HG03066 (cell line): ENCODE data around the gene GRIK4.
A peak's percentile ranks its signal among the peaks of the same experiment; 100 is the strongest.
"Not testable (repeated sequence)": the region's sequence is repeated elsewhere in the genome, so short reads cannot be mapped to it uniquely, and the experiment has no call there.

ENCODE experiments used
- ATAC-seq: cut with Tn5 transposase; IDR thresholded peaks from one replicate; pipeline ENCODE4 v1.9.1; 2021; ENCODE audit warnings: low read depth; ENCODE audit not compliant: unreplicated experiment

GRIK4 gene

GRCh38 chr11:121008551-121008950, 497.0 kb downstream of the GRIK4 start:
- no peak for ATAC-seq

DNA sequence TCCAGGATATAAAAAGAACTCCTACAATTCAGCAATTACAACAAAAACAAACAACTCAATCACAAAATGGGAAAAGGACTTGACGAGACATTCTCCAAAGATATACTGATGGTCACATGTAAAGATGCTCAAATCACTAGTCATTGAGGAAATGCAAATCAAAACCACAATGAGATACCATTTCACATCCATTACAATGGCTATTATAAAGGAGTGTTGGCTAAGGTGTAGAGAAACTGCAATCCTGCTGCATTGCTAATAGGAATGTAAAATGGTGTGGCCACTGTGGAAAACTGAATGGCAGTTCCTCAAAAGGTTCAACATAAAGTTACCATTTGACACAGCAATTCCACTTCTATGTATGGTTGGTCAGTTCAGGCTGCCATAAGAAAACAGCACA, 500.5 kb downstream of the GRIK4 start:
- ATAC-seq, result no peak

GRCh38 chr11:121018746-121019145, 507.2 kb downstream of the GRIK4 start:
- no peak for ATAC-seq

DNA sequence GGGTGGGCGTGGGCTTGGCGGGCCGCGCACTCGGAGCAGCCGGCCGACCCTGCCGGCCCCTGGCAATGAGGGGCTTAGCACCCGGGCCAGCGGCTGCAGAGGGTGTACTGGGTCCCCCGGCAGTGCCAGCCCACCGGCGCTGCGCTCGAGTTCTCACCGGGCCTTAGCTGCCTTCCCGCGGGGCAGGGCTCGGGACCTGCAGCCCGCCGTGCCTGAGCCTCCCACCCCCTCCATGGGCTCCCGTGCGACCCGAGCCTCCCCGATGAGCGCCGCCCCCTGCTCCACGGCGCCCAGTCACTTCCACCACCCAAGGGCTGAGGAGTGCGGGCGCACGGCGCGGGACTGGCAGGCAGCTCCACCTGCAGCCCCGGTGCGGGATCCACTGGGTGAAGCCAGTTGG, 510.2 kb downstream of the GRIK4 start:
- not testable (repeated sequence) for ATAC-seq

- peak; percentile 97 for ATAC-seq
Observed at GRCh38 chr11:121023848-121024751, 512.6 kb downstream of the GRIK4 start, which contains the start of gene TBCEL. Gene TBCEL (plus strand): TSS chr11:121024102. CDS start chr11:121045691, 21,589 bp downstream.

DNA sequence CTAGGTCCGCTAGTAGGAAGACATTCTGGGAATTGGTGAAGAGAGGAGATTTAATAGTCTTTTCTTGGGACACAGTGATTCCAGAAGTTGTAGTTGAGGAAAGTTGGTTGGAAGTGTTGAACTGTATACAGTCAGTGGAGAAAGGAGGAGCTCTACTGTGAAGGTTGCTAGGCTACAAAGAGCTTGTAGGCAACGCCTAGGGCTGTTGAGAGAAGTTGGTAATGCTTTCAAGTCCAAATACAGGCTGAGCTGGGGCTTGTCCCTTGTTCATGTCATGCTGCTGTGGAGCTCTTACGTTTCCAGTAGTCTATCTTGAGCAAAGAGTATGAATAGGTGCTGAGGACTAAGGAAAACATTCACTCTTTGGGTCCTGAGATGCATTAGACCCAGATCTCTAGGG, 513.4 kb downstream of the GRIK4 start:
- ATAC-seq, result no peak

DNA sequence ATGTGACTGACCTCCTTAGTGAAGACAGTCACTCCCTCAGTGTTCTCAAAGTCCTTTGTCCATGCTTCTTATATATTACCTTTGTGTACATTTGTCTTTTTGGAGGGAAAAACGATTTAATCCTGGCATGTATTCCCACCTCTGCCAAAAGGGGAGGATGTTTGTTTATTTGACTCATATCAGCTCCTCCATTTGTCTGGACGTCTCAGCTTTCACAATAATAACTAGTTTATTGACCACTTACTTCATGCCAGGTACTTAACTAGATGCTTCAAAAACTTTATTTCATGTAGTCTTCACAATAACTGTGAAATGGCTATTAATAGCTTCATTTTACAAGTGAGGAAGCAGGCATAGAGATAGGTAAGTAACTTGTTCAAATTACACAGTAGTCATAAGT, 517.6 kb downstream of the GRIK4 start:
- ATAC-seq, result no peak

DNA sequence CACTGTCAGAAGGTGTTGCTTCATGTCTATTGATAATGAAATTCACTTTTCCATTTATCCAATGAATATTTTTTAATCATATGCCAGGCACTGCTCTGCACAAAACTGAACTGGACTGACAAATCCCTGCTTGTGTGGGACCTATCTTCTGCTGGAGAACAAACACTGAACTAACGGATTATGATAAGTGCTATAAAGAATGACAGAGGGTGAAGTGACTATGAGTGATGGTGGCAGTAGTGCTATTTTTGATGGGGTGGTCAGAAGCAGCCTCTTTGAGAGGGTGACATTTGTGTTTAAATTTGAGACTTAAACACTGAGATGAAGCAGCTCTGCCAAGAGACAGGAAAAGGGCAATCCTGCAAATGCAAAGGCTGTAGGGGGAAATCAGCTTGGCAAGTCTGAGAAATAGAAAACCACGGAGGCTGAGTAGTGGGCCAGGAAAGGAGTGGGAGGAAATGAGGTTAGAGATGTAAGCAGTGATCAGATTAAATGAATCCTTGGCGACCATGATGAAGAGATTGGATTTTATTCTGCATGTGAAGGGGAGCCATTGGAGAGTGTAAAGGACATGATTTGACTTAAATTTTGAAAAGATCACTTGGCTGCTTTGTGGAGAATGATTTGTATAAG, 518.4 kb downstream of the GRIK4 start:
- ATAC-seq, result no peak

GRCh38 chr11:121031167-121031566, 519.6 kb downstream of the GRIK4 start:
- no peak for ATAC-seq

- ATAC-seq, result not testable (repeated sequence)
Observed at GRCh38 chr11:121031648-121032047, 520.1 kb downstream of the GRIK4 start.

- ATAC-seq, result no peak
Observed at GRCh38 chr11:121032546-121032945, 521.0 kb downstream of the GRIK4 start.

DNA sequence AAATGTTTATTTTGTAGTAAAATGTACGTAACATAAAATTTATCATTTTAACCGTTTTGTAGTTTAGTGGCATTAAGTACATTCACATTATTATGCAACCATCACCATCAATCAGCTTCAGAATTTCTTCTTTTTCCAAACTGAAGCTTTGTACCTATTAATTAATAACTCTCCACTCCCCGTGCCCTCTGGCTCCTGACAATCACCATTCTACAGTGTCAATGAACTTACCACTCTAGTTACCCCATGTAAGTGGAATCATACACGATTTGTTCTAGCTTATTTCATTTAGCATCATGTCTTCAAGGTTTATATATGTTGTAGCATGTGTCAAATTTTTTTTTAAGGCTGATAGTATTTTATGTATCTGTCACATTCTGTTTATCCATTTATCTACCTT, 522.1 kb downstream of the GRIK4 start:
- no peak for ATAC-seq

DNA sequence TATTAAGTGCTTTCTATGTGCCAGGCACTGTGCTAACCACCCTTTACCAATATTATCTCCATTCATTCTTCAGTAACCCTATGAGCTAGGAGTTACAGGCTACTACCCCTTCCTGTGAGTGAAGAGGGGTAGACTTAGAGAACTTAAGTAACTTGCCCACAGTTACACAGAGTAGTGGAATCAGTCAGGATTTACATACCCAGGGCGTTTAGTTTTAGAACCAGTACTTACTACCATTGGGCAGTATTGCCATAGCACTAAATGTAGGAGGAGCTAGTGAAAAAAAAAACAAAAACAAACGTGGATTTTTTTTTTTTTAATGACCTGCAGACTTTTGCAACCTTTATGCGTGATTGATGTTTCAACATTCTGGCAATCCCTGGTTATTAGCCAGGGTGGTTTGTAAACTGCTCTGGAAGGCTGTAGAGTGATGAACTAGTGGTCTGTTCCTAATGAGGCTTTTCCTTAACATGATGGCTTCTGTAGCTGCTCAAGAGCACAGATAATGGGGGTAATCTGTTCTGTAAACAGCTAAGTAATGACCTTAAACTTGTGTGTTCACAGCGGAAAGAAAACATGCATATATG, 523.7 kb downstream of the GRIK4 start:
- ATAC-seq, result no peak

- ATAC-seq, result no peak
Observed at GRCh38 chr11:121035780-121036179, 524.2 kb downstream of the GRIK4 start.

DNA sequence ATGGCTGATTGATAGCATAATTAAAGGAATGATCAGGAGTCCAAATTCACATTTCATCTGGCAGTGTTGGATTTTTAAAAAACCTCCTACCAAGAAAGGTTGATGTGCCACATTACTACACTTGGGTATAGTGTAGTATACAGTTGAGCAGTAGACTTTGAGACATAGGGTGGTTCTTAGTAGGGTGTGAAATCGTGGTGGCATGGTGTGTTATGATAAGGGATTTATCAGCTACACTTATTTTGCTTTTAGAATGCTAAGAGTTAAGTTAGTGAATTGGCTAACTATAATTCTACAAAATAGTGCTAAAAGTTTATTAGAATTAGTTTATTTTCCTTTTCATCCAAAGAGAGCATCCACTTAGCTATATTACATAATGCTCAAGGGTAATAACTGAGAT, 525.5 kb downstream of the GRIK4 start:
- no peak for ATAC-seq
